GM12878 (cell line): Measurements from ENCODE around the gene LYL1. TPM values are rescaled to one million over a fixed set of nuclear protein-coding genes. Genes with fewer than 3 reads are reported as not detected.

Experiments used
- ASH2L ChIP-seq: fragments of 300-600, 200-600 bp; sonication (generic); IDR thresholded peaks from 2 replicates; pipeline ENCODE4 v1.6.1; 2017; ENCODE audit warnings: low read depth, mild to moderate bottlenecking, borderline replicate concordance
- CEBPB ChIP-seq, 2 experiments: fragments of 150-350 bp in 1 of 2; IDR thresholded peaks; 2 replicates each; pipeline ENCODE4 v1.6.1; 2012 to 2014; ENCODE audit warnings: low read depth in 2 of 2, low read length in 2 of 2, borderline replicate concordance in 1 of 2, inconsistent platforms in 1 of 2
- EGR1 ChIP-seq, 2 experiments: IDR thresholded peaks; 1 replicate in 1 of 2; 2 replicates in 1 of 2; pipeline ENCODE4 v1.6.1; 2011 to 2012; ENCODE audit warnings: low read depth in 2 of 2, low read length in 2 of 2, borderline replicate concordance in 1 of 2, mild to moderate bottlenecking in 1 of 2, moderate library complexity in 1 of 2
- EZH2 ChIP-seq: IDR thresholded peaks from 2 replicates; pipeline ENCODE4 v1.6.1; 2012; ENCODE audit warnings: low read depth, mild to moderate bottlenecking, control low read depth, inconsistent platforms, low read length, borderline replicate concordance; ENCODE audit not compliant: control insufficient read depth
- HDAC2 ChIP-seq: fragments of 200-600 bp; sonication (generic); IDR thresholded peaks from 2 replicates; pipeline ENCODE4 v1.6.1; 2017
- HDAC6 ChIP-seq: fragments of 200-600 bp; sonication (generic); IDR thresholded peaks from one replicate; pipeline ENCODE4 v1.8.0; 2017; ENCODE audit warnings: antibody characterized with exemption; ENCODE audit not compliant: unreplicated experiment
- MAX ChIP-seq: IDR thresholded peaks from 2 replicates; pipeline ENCODE4 v1.6.1; 2012; ENCODE audit warnings: low read depth, low read length, improper control_type of control experiment
- NFYB ChIP-seq: IDR thresholded peaks from 2 replicates; pipeline ENCODE4 v1.6.1; 2011; ENCODE audit warnings: low read depth, mild to moderate bottlenecking, low read length, improper control_type of control experiment, moderate library complexity; ENCODE audit not compliant: insufficient read depth
- NKRF ChIP-seq: fragments of 450-650 bp; conservative IDR thresholded peaks from 2 replicates; pipeline ENCODE4 v1.6.1; 2017; ENCODE audit warnings: mild to moderate bottlenecking, moderate library complexity
- NR2C2 ChIP-seq: IDR thresholded peaks from 2 replicates; pipeline ENCODE4 v1.6.1; 2011; ENCODE audit warnings: borderline replicate concordance, low read depth; ENCODE audit not compliant: control insufficient read depth, insufficient read length
- PAX5 ChIP-seq: IDR thresholded peaks from 2 replicates; pipeline ENCODE4 v1.6.1; 2011; ENCODE audit warnings: low read depth, low read length, borderline replicate concordance
- POLR2AphosphoS2 ChIP-seq: IDR thresholded peaks from 2 replicates; pipeline ENCODE4 v1.6.1; 2011; ENCODE audit warnings: low read depth, mild to moderate bottlenecking, low read length, improper control_type of control experiment, moderate library complexity
- POLR2AphosphoS5 ChIP-seq: IDR thresholded peaks from 2 replicates; pipeline ENCODE4 v1.6.1; 2011; ENCODE audit warnings: mild to moderate bottlenecking, low read length, inconsistent platforms
- RAD21 ChIP-seq: IDR thresholded peaks from 2 replicates; pipeline ENCODE4 v1.6.1; 2011; ENCODE audit warnings: mild to moderate bottlenecking, low read depth, low read length, moderate library complexity; ENCODE audit not compliant: insufficient read depth
- RBBP5 ChIP-seq: fragments of 200-600 bp; sonication (generic); conservative IDR thresholded peaks from 2 replicates; pipeline ENCODE4 v1.6.1; 2016
- SUZ12 ChIP-seq: fragments of 200-600 bp; sonication (generic); IDR thresholded peaks from one replicate; pipeline ENCODE4 v1.6.1; 2018; ENCODE audit warnings: antibody characterized with exemption, mild to moderate bottlenecking; ENCODE audit not compliant: unreplicated experiment
- ZBTB11 ChIP-seq: fragments of 450-650 bp; formaldehyde crosslinking; IDR thresholded peaks from 2 replicates; pipeline ENCODE4 v1.5.0; 2022; ENCODE audit warnings: mild to moderate bottlenecking, missing genetic modification characterization
- ZBTB40 ChIP-seq: fragments of 450-650 bp; IDR thresholded peaks from 2 replicates; pipeline ENCODE4 v1.6.1; 2016; ENCODE audit warnings: mild to moderate bottlenecking, moderate library complexity, borderline replicate concordance
- ZSCAN29 ChIP-seq: fragments of 450-650 bp; IDR thresholded peaks from 2 replicates; pipeline ENCODE4 v1.6.1; 2017; ENCODE audit warnings: mild to moderate bottlenecking, moderate library complexity
- polyA plus RNA-seq, 11 experiments: library from polyadenylated mRNA; depleted of rRNA in 4 of 11; unstranded in 6 of 11; stranded (reverse) in 5 of 11; fragments of >200 nt; fragmentation: Nextera tagmentation in 4 of 11; fragmentation: Illumina TruSeq in 1 of 11; extraction: Ambion mirVana in 4 of 11; extraction: Trizol in 1 of 11; gene quantifications; 1 replicate in 1 of 11; 2 replicates in 10 of 11; pipeline versions ENCODE4 v1.2.1 to v1.2.3, GENCODE V29; 2011 to 2016; ENCODE audit warnings: inconsistent platforms in 2 of 11, missing spikeins in 2 of 11, low read depth in 1 of 11
- total RNA-seq, 4 experiments: library from RNA; depleted of rRNA in 3 of 4; stranded (reverse); fragments of >200 nt in 3 of 4; fragmentation: Illumina TruSeq in 1 of 4; extraction: Trizol in 1 of 4; gene quantifications; 2 replicates each; pipeline versions ENCODE4 v1.2.1 to v1.2.3, GENCODE V29; 2013 to 2021

LYL1 gene
- total and polyA plus RNA-seq, 10 of the 15 experiments (the other 5 are each of a cell fraction or from before 2014, with no cell fraction given): 0.10 to 34.8 (median 4.4) TPM

GRCh38 chr19:13151605-13152355 lies 49.1 kb upstream of the LYL1 start (continued):
- no peak for TF ChIP-seq HDAC2
- TF ChIP-seq NFYB: no peak
- TF ChIP-seq ZBTB11 (CRISPR knock-in tag): no peak
- no peak; the same call in 1 of the 2 replicates for TF ChIP-seq POLR2AphosphoS5
- TF ChIP-seq HDAC6: no peak
- TF ChIP-seq POLR2AphosphoS2: peak; percentile 35; the same call in 1 of the 2 replicates
- TF ChIP-seq SUZ12: no peak
- no peak for TF ChIP-seq EZH2
- TF ChIP-seq ZSCAN29: no peak
- peak; percentile 36; the same call in 1 of the 2 replicates for TF ChIP-seq PAX5
- no peak for TF ChIP-seq NR2C2
- TF ChIP-seq CEBPB (IDR thresholded peaks at IDR 0.05; ENCODE audit: borderline replicate concordance in 1 of 2, low read depth in 2 of 2, low read length in 2 of 2): no peak
- peak; percentile 87 for TF ChIP-seq NKRF
- TF ChIP-seq RBBP5: no peak
- no peak for TF ChIP-seq RAD21
- TF ChIP-seq ZBTB40: peak; percentile 55; the same call in 1 of the 2 replicates
- TF ChIP-seq EGR1 (IDR thresholded peaks at IDR 0.05; ENCODE audit: borderline replicate concordance in 1 of 2, low read depth in 2 of 2, low read length in 2 of 2): peak in 1 of 2 experiments; percentile 79; a peak in 2 of 3 replicates
- peak; percentile 92 for TF ChIP-seq MAX
- TF ChIP-seq ASH2L: no peak
